GM21619 (cell line): ENCODE measurements around the gene EYS.
"Not testable (repeated sequence)": the region's sequence is repeated elsewhere in the genome, so short reads cannot be mapped to it uniquely, and the experiment has no call there.

Source experiments
- ATAC-seq: cut with Tn5 transposase; IDR thresholded peaks from one replicate; pipeline ENCODE4 v1.9.1; 2021; ENCODE audit not compliant: unreplicated experiment

EYS gene

DNA sequence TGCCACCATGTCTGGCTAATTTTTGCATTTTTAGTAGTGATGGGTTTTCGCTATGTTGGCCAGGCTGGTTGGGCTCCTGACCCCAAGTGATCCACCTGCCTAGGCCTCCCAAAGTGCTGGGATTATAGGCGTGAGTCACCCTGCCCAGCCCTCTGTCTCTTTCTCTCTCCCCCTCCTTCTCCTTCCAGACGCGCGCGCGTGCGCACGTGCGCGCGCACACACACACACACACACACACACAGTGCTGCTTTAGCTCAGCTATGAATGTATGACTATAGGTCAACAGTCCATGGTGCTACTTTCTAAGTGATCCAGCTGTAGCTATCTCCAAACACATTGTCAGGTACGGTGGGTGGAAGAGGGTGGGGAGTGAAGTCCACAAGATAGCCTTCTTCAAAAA, 1621.9 kb downstream of the EYS start:
- no peak for ATAC-seq

DNA sequence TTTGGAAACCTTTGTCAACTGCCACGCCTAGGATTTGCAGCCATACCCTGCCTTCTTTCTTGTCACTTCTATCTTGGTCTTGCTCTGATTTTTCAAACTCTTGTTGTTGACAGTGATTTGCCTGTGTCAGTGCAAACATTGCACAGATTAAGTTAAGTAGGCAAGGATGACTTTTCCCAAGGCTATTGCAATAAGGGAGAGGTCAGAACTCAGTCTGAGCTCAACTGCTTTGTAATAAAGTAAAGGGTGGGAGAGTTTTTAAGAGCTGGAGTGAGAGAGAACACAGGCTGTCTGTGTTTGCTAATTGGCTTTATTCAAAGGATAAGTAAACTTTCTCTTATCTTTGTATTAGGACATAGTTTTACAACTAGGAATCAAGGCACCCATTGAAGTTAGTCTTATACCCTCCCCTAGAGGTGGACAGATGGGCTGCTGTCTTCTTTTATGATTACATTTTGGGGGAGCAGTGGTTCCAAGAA, 1622.8 kb downstream of the EYS start:
- no peak for ATAC-seq

DNA sequence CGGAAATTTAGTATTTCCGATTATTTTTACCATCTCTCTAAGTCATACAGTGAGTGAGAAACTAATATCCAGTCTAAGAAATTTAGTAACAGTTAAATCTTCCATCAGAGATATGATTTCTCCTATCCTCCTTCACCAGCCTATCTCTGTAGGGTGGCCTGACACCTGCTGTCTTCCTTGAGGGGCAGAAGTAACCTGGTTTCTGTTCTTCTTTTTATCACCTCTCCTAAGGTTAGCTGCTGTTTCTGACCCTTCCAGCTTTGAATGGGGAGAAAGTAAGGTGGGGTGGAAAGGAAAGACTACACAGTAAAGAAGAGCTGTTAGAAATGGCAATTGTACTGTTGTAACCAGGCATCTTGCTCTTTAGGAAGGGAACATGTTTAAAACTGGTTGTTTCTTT, 1623.8 kb downstream of the EYS start:
- ATAC-seq: no peak

DNA sequence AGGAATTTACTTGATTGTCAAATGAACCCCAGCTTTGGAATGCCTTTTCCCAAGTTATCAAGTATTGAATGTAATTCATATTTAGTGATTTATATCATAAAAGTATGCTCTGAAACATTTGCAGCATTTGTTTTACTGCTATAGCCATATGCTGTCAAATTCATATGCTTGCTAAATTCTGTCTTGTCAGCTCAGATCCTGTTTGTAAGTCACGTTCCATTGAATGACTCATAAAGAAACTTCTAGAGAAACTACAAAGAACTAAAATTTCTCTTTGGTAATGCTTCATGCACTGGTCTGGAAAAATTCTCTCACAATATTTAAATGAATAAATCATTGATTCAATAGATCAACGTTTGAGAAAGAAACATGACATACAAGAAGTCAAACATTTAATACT, 1625.6 kb downstream of the EYS start:
- no peak for ATAC-seq

DNA sequence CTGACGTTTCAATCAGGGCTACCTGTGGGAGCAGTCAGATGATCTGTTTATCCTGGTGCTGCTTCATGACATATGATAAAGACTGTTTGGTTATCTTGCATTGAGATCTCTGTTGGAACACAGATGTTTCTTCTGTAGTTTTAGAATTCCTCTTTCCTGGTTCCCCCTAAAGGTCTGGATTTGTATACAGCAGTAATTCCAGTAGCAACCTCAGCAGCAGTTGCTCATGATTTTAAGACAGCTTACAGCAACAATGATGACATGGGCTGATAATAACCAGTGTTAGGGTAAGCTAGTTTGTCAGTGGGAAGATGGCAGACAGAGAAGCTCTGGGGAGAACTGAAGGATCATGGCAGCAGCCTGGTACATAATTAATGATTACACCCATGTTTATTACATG, 1632.0 kb downstream of the EYS start:
- no peak for ATAC-seq

DNA sequence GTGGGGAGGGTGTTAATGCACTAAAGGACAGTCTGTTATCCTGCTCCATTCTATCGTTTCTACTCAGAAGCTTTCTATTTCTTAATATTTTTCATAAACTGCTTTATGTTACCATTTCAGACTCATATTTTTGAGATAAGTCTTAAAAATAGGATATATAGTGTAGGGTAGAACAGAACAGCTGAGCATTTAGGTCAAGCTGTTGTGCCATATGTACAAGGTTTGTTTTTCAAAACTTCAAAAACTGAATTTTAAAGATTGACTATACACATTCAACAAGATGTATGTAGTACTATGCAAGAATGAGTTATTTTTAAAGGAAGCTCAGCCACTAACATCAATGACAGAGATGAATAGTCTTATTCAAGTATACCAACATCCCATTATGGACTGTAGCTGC, 1634.3 kb downstream of the EYS start:
- no peak for ATAC-seq

DNA sequence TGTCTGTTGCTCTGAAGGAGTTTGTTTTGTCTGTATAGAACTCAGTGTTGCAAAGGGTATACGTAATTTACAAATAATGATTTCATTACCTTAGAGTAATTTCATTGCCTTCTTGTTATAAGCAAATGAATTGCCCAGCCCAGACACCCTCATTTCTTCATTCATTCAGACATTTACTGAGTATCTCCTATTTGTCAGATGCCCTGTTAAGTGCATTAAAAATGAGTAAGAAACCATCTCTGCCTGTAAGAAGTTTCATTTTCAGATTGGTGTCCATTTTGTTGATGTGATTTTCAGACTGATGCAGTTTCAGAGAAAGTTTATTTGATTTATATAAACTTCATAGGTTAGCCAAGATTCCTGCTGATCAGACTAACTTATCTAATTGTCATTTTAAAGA, 1642.1 kb downstream of the EYS start:
- no peak for ATAC-seq

DNA sequence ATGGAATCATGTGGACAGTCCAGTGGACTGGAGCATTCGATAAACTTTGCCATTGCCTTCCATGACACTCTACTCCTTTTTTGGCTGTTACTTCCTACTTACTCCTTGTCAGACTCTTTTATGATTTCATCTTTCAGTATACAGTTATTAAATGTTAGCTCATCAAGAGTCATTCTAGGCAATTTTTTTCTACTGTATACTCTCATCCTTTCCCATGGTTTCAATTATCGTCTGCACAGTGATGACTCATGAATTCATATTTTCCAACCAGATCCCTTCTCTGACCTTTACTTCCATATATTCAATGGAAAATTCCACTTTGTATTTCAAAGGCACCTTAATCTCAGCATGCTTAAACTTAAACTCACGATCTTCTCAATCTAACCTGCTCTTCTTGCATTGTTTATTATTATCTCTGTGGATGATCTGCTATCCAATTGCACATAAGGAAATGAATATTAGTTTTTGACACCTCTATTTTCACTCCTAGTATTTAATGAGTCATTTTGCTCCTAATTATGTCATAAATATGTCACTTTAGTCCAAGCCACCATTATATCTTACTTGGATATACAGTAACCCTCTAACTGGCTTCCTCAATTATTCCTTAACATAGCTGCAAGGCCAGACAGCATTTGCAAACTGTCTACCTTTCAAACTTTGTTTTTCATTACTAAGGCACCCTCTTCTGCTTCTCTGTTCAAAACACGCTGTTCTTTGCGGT, 1643.9 kb downstream of the EYS start:
- ATAC-seq: no peak

DNA sequence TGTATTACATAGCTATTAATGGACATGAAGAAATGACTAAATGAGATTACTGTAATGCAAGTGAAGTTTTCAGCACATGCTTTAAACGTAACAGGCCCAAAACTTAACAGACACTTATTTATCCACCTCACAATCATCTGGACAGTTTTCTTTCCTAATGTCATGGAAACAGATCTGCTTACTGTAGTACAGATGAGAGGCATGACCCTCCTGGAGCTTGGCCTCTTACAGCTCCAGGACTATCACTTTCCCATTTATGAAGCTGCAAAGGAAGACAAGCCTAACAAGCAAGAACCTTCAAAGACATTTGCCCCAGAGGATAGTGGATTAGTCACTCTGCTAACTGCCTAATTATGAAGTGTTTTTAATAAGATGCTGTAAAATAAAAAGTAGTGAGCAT, 1652.2 kb downstream of the EYS start:
- ATAC-seq: no peak

DNA sequence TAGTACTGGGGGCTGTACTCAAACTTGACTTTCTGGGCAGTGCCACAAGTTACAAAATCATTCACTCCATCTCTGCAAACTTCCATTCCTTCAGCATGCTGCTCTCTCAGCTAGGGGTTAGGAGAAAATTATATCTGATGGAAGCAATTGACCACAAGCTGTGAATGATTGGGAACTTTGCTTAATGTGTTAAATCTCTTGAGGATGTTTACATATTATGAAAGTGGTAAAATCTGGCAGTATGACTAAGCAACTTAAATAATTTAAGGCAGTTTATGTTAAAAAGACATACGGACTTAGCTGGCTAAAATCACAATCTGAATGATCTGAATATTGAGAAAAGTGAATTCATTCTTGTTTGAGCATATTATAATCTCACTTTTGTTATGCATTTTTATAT, 1656.4 kb downstream of the EYS start:
- no peak for ATAC-seq

DNA sequence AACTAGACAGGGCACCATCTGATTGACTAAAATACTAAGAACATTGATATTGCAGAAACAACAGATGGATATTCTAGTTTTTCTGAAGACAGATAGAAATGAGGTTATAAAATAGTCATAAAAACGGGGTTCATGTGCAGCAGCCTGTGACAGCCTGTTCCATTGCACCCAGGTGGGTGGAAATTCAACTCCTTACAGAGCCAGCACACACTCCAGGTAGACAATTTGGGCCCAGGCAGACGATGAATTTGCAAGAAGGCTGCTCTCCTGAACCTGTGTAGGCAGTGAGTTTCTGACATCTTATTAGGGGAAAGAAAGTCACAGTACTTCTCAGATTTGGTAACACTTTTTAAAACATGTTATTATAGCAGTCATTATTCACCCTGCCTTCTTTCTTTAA, 1657.3 kb downstream of the EYS start:
- no peak for ATAC-seq

DNA sequence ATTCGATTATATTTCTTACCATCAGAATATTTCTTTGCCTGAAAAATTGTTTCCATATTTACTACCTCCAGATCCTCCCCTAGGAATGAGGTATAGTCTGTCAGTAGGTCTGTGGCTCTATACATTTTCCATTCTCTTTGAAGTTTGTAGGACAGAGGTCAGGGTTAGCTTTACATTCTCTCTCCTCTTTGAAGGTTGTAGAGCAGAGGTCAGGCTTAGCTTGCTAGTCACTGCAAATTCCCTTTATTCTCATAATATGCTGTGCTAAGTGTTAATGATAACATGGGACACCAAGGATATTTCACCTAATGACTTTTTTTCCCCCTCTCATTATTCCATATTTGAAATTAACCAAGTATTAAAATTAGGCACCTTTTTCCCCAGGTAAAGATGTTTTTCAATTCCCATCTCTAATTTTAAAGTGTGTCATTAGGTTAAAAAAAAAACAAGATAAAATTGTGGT, 1660.2 kb downstream of the EYS start:
- no peak for ATAC-seq

DNA sequence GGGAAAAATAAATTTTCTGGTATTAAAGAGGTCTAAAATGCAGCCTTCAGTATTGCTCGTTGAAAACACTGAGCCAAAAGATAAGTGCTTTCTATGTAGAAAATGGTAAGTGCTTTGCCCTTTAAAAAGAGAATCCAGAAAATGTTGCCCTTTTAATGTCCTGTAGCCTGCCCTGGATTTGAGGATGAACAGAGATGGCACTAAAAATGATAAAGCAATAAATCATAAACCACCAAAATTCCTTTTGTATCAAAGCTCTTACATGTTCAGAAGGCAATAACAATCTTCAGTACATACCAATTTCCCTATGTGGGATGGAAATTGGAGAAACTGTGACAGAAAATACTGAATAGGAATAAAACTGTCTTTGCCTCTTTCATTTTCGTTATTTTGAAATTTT, 1665.7 kb downstream of the EYS start:
- ATAC-seq: no peak

DNA sequence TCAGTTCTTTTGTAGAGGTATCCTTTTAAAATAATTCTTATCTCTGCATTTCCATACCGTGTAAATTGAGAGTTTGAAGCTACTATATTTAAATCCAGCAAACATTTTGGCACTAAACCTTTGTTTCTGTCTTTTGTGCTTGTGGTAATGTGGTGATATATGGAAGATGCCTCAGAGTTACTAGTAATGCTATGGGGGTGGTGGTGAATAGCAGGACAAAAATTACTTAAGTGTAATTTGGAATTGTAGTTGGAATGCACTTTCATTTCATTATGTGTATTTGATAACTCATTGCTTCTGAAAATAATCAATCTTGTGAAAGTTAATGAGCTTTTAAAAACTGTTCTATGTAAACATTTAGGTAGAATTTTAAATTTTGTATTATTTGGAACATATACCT, 1666.9 kb downstream of the EYS start:
- ATAC-seq: no peak

DNA sequence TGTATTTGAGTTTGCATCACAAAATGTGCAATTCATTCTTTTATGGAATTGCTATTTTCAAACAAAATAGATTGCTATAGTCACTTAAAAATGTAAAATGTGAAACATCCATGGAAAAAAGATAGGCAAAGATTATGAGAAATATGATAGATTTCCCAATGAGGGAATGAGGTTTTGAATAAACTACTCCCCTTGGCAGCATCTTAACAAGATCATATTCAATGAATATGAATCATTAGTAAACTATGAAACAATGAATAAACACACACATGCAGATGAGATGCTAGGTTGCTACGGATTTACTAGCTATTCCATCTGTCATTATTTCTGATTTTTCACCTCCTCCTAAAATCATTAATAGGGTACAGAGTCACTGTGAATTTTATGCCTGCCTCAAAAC, 1669.6 kb downstream of the EYS start:
- no peak for ATAC-seq

DNA sequence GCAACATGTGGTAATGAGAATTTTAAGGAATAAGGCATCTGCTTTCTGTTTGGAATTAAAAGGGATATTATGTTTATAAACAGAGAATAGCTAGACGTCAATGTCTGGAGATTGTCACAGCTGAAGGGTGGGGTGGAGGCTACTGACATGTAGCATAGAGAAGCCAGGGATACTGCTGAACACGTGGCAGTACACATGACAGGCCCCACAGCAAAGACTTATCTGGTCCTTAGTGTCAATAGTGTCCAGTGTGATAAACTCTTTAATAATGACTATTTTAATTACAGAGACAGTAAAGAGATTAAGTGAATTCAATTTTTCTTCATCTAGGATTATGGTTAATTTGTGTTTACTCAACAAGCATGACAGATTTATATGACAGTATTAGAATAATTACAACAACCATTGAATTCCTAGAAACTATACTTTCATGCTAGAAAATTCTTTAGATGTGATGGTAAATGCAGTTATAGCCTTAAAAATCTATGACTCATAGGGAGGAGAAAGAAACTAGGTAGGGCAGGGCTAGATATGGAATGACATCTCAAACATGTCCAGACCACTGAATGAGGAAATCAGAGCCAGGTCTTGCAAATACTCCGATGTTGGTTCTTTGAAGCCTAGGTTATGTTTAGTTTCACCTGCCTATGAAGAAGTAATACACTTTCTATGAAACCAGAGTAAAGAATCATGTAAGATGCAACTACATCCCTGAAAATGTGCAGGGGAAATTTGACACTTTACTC, 1671.9 kb downstream of the EYS start:
- no peak for ATAC-seq

DNA sequence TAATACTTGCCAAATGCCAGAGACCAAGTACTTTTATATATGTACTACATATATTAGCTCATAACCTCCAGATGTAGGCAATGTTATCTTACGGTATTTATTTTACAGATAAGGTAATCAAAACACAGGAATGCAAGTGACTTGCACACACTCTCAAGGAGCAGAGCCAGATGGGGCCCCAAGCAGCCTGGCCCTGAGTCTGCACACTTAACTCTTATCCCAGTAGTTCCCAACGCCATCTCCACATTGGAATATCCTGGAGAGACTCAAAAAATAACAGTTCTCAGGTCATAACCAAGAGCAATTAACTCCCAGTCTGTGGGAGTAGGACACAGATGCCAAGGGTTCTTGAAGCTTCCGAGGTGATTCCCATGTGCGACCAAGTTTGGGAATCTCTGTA, 1672.7 kb downstream of the EYS start:
- ATAC-seq: no peak

DNA sequence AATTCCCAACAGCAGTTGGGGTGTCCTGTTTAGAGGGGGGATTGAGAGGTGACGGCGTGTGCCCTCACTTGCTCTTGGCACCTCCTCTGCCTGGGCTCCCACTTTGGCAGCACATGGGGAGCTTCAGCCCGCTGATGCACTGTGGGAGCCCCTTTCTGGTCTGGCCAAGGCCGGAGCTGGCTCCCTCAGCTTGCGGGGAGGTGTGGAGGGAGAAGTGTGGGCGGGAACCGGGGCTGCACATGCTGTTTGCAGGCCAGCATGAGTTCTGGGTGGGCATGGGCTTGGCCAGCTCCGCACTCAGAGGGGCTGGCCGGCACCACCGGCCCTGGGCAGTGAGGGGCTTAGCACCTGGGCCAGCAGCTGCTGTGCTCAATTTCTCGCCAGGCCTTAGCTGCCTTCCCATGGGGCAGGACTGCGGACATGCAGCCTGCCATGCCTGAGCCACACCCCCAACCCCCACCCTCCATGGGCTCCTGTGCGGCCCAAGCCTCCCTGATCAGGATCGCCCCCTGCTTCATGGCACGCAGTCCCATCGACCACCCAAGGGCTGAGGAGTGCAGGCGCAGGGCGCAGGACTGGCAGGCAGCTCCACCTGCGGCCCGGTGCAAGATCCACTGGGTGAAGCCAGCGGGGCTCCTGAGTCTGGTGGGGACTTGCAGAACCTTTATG, 1675.9 kb downstream of the EYS start:
- not testable (repeated sequence) for ATAC-seq

DNA sequence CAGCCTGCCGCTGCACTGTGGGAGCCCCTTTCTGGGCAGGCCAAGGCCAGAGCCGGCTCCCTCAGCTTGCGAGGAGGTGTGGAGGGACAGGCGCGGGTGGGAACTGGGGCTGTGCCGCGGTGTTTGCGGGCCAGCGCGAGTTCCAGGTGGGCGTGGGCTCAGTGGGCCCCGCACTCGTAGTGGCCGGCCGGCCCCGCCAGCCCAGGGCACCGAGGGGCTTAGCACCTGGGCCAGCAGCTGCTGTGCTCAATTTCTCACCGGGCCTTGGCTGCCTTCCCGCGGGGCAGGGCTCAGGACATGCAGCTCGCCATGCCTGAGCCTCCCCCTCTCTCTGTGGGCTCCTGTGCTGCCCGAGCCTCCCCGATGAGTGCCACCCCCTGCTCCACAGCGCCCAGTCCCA, 1683.3 kb downstream of the EYS start:
- ATAC-seq: no peak

DNA sequence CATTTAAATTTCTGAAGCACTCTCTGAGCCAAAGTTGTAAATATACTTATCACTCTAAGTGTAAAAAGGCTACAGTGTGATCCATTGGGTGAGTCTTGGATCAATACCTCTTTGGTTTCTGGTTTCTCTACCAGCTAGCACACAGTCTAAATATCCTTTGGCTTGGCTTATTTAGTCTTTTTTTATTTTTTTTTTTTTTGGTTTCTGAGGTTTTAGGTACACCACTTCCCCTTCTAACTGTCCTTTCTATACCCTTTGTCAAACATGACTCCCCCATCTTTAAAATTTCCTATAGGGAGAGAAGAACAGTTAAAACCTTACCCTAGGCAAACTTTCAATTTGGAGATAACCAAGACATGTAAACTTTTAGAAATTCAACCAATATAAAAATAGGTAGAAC, 1692.4 kb downstream of the EYS start:
- no peak for ATAC-seq

DNA sequence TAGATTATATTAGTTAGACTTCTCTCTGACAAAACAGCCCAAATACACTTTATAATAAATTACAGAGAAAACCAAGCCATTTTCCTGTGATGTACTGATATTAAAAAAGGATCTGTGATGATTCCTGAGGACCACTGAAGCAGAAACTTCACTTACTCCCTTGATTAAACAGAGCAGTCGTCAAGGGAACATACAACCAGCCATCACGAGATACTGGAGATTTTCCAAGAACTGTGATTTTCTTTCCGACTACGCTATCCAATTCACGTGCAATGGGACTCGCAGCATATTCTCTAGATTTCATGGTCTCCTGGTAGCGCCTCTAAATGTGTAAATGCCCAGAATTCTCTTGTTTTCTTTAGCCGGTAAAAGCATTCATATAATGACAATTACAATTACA, 1694.0 kb downstream of the EYS start:
- ATAC-seq: no peak
